GM19238 (cell line): Measurements from ENCODE around the gene BNC1.
"Not testable (repeated sequence)": the region's sequence is repeated elsewhere in the genome, so short reads cannot be mapped to it uniquely, and the experiment has no call there.

Experiments used
- DNase-seq: peaks from one replicate; pipeline ENCODE4 v3.0.0; 2011; ENCODE audit warnings: low spot score; ENCODE audit not compliant: insufficient read length

Gene BNC1

DNA sequence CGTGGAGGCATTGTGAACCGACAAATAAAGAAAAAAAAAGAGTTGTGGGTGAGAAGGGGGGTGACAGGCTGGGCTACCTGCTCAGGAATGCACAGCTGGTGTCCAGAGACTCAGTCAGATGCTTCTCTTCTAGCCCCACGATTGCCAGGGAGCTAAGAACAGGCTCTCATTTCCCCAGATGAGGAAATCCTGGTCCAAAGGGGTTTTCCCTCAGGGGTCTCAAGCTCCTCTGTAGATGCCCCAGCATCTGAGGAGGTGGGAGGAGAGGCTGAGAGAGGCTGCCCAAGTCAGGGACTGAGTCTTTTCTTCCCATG is 35.5 kb downstream of the BNC1 start:
- DNase-seq = no peak

DNA sequence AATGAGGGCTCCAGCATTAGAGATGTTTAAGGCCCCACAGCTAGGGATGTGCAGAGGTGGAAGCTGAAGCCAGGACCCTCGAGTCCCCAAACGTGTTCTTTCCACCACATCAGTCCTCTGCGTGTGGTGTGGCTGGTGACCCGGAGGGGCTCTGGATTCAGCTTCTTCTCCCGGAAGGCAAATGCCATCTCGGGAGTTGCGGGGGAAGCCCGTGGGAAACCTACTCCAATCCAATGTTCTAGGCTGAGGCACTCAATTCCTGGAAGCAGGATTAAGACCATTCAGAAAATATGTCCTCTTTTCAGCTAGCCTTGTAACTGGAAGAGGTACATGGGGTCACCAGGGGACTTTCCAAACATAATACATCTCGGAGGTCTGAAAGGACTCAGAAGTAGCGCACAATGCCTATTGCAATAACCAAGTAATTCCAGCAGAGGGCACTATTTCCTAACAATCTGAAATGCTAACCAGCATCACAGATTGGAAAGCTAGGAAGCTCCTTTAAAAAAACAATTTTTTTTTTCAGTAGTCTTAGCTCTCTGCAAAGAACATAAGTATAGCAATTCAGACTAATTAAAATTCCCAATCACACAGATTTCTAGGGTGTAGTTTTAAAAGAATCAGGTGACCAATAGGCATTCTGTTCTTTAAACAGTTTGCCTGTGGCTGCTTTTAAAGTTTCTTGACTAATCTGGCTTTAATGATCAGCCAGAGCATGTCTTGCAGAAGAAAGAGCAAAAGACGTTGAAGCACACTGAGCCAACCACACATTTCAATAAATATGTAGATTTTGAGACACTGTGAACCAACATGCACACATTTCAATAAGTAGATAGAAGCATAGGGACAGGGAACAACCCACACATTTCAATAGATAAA is 36.1 kb downstream of the BNC1 start:
- DNase-seq = no peak

DNA sequence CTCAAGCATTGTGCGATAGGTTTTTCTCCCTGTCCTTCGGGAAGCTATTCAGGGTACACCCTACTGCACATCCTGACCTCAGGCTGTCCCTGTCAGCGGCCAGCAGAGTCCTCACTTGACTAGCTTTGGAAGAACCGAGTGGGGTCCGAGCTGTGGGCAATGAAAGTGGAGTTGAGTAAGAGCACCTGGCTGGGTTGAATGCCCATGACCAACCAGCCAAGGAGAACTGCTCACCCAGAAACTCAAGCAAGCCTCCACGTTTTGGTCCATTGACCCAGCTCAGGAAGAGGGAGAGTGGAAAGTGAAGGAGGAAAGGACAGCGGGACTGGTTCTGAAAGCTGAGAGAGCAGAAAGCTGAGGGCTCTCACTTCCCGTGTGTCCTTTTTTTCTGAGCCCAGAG is 40.8 kb downstream of the BNC1 start:
- no peak for DNase-seq

DNA sequence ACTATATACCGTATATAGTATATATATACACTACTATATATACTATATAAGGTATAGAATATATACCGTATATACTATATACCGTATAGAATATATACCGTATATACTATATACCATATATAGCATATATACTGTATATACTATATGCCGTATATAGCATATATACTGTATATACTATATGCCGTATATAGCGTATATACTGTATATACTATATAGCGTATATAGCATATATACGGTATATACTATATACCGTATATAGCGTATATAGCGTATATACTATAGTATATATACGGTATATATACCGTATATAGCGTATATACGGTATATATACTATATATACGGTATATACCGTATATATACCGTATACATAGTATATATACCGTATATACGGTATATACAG is 54.2 kb downstream of the BNC1 start:
- no peak for DNase-seq

DNA sequence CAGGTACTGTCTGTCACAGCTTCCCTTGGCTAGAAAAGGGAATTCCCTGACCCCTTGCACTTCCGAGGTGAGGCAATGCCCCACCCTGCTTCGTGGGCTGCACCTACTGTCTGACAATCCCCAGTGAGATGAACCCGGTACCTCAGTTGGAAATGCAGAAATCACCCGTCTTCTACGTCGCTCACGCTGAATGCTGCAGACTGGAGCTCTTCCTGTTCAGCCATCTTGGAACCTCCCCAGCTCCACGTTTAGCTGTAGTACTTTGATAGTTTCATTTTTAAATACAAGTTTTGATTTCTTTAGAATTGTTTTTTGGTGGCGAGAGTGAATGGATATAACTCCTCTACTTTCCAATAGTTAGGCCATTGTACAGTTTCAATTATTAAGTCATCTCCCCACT is 59.0 kb downstream of the BNC1 start:
- no peak for DNase-seq

DNA sequence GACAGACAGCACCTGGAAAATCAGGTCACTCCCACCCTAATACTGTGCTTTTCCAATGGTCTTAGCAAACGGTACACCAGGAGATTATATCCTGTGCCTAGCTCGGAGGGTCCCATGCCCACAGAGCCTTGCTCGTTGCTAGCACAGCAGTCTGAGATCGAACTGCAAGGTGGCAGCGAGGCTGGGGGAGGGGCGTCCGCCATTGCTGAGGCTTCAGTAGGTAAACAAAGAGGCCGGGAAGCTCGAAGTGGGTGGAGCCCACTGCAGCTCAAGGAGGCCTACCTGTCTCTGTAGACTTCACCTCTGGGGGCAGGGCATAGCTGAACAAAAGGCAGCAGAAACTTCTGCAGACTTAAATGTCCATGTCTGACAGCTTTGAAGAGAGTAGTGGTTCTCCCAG is 62.7 kb downstream of the BNC1 start:
- not testable (repeated sequence) for DNase-seq

DNA sequence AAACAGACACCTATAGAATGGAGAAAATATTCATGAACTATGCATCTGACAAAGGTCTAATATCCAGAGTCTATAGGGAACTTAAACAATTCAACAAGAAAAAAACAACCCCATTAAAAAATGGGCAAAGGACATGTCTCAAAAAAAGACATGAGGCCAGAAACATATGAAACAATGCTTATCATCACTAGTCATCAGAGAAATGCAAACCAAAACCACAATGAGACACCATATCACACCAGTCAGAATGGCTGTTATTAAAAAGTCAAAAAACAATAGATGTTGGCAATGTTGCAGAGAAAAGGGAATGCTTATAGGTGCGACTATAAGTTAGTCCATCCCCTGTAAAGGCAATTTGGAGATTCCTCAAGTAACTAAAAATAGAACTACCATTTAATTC is 65.4 kb downstream of the BNC1 start:
- DNase-seq = no peak

DNA sequence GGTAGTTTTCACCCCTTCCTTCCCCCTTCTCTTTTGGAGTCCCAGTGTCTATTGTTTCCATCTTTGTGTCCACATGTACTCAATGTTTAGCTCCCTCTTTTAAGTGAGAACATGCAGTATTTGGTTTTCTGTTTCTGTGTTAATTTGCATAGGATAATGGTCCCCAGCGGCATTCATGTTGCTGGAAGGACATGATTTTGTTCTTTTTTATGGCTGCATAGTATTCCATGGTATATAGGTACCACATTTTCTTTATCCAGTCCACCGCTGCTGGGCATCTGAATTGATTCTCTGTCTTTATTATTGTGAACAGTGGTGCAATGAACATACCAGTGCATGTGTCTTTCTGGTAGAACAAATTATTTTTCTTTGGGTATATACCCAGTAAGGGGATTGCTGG is 69.2 kb downstream of the BNC1 start:
- DNase-seq = no peak

DNA sequence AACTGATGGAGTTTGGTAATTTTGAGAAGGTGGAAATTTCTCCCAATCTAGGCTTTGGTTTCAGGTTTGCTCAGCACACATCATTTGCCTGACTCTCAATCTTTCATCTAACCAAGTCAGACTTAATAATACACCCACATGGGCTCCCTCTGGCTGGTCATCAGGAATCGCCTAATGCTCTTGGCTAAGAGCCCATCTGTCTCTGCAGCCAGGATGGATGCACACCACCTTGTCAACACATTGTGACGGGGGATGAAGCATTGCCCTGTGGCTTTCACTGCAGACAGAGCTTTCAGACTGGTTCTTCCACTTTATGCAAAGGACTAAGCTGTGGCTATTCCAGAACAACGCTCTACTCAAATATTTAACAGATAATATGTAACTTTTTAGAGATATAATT is 73.8 kb downstream of the BNC1 start:
- DNase-seq = no peak

DNA sequence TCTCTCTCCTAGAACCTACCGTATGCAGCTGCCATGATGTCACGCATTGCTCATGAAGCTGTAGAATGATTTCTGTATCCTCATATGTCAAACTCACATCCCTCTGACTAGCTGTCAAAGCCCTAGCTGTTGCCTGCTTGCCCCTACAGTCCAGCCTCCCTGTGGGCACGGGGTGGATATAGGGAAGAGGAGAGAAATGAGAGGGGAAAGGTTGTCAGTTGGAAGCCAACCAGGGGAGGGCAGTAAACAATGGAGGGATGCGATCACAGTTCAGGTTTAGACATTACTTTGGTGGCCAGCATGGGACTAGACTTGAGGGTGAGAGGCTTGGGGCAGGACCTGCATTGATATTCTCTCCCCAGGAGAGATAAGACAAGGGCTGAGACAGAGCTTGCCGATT is 75.1 kb downstream of the BNC1 start:
- DNase-seq = no peak

DNA sequence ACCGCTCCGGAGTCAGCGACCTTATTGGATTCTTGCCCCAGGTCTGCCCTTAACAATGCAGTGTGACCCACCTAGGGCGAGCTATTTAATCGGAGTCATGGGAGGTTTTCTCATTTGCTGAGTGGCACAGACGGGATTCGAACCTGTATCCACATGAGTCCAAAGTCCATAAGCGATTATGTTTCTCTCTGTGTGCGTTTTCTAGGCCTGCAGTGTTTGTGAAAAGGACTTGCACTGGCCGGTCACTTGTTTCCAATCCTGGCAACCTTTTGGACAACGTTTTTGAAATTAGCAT is 76.2 kb downstream of the BNC1 start:
- no peak for DNase-seq

DNA sequence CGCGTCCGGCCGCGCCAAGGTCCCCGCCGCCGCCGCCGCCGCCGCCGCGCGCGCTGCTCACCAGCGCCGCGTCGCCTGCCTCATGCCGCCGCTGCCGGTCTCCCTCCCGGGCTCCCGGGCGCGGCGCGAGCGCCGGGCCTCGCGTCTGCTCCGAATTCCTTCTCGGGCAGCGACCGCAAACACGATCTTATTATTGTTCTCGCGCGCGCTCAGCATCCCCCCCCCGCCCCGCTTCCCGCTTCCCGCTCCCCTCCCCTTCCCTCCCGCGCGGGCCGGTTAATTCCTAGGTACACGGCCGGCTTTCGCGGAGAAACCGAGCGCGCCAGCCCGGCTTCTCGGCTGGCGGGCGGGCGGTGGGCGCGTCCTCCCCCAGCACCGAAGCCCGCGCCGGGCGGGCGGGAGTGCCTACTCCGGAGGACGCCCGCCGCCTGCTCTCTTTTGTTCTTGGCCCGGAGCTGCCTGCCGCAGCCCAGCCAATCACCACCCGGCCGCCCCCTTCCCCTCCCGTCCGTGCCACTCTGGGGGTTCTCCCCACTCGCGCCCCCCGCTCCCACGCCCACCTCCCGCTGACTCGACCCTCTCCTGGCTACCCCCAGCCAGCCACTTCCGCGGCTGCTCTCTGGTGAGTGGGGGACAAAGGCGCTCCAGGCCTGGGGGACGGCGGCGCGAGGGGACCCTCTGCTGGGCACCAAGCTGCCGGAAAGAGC is 76.7 kb downstream of the BNC1 start, which contains the start of gene HDGFL3:
TSS of gene HDGFL3 (minus strand) at position 164 of the 707 bp plus-strand sequence. CDS start 409 bp downstream, outside the sequence.
- DNase-seq = peak; percentile 16

DNA sequence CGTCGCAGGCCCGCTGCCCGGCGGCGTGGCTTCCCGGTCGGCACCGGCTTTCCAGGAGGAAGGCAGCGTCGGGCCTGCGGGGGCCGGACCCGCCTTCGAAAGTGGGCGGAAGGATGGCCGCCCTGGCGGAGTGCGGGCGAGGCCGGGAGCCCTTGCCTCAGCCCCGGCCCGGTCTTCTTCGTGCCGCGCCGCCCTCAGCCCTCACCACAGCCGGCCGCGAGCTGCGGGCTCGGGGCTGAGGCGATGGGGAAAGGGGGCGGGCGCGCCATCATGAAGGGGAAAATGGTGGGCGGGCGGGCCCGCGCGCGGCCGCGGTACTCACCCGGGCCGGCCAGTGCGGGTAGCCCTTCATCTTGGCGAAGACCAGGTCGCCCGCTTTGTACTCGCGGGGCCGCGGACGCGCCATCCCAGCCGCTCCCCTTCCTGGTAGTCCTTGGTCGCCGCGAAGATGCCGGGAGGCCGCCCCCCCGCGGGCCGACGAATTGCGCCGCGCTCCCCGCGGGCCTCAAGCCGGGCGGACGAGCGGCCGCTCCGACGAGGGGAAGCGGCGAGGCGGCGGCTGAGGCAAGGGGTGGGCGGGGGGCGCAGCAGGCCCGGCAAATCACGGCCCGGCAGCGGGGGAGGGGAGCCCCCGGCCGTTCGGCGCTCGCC is 77.3 kb downstream of the BNC1 start:
- peak; percentile 18 for DNase-seq

DNA sequence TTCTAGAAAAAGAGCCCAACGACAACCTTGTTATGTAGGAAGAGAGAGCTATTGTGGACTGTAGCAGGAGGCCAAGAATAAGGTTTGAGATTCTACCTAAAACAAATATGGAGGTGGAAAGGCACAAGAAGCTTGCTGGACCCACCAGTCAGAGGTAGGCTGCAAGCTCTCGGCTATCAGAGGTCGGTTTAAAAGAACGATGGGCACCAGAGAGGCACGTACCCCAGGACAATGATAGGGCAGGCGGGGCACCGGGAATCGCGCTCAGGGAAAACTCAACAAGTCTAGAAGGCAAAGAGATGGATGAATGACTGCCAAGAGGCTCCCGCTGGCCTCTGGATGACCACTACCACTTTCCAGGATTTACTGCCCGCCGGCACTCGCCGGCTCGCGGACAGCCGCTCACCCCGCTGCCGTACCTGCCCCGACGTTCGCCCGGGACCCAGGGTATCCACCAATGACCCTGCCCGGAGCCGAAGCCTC is 77.9 kb downstream of the BNC1 start:
- DNase-seq = no peak
